GM18505 (cell line): Measurements from ENCODE around the gene BABAM1.

Experiments used
- ATAC-seq: cut with Tn5 transposase; IDR thresholded peaks from one replicate; pipeline ENCODE4 v1.9.1; 2021; ENCODE audit not compliant: unreplicated experiment
- POLR2A ChIP-seq: IDR thresholded peaks from 4 replicates; pipeline ENCODE4 v1.6.1; 2011; ENCODE audit warnings: borderline replicate concordance; ENCODE audit not compliant: insufficient read depth, insufficient read length; ENCODE audit errors: extremely low read depth

Gene BABAM1

DNA sequence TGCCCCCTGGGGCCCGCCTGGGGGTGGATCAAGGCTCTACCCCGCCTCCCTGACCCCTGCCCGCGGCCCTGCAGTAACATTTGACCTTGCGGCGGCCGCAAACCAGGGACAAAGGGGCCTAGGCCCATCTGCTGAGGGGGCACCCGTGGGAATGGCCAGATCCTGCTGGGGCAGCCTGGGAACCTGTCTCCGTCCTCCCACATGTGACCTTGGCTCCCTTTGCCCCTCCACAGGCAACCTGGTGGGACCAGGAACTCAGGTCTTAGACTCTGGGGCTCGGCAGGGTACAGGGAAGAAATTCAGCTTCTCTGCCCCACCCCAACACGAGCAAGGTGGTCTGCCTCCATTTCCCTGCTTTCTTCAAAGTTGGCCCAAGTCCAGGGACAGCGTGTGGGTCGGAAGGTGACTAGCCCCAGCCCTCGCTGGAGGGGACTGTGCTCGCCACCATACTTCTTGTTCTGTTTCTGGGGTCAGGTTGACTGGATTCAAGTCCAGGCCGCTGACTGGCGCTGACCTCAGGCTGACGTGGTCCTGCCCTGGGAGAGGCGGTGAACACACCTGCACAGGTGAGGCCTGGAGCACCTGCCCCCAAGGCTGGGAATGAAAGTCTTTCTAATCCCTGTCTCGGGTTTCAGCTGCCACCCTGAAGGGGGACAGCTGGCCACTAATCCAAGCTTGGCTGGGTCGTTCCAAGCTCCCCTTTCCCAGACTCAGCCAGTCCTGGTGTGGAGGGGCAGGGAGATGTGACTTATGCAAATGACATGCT lies 19.0 kb upstream of the BABAM1 start:
- TF ChIP-seq POLR2A, result no peak
- ATAC-seq, result no peak

DNA sequence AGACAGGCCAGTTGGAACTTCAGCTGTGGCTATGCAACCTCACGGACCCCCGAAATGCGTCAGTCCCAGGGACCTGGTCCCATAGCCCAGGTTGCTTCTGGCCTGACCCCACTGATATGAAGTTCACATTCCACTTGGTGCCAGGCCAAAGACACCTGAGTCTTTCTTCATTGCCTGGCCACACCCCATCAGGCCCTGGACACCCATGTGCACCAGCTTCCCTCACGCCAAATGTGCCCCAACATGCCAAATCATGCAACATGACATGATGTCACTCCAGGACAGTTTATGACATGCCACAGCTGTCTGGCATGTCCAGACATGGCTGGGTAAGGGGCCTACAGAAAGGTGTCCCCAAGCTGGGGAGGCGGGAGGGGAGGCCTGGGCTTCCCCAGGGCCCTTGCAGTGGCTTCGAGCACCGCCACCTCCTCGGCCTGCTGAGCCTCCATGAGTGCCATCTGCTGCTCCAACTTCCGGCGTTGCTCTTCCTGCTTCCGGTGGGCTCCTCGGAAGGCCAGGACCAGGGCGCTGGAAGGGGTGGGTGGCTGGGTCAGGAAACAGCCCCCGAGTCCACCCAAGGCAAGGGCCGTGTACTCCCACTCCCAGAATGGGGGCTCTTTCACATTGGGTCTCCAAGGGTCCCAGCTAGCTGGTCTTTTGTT lies 17.2 kb upstream of the BABAM1 start:
- no peak for ATAC-seq
- TF ChIP-seq POLR2A, result no peak

DNA sequence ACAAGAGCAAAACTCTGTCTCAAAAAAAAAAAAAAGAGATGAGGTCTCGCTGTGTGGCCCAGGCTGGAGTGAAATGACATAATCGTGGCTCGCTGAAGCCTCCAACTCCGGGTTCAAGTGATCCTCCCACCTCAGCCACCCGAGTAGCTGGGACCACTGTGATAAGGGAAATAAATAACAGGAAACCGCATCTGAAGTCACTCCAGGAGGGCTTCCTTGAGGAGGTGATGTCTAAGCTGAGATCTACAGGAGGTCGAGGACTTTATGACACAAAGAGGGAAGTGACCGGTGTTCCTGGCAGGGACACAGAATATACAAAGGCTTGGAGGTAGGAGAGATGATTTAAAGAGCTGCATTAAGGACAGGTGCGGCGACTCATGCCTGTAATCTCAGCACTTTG lies 12.6 kb upstream of the BABAM1 start:
- no peak for ATAC-seq
- no peak for TF ChIP-seq POLR2A

DNA sequence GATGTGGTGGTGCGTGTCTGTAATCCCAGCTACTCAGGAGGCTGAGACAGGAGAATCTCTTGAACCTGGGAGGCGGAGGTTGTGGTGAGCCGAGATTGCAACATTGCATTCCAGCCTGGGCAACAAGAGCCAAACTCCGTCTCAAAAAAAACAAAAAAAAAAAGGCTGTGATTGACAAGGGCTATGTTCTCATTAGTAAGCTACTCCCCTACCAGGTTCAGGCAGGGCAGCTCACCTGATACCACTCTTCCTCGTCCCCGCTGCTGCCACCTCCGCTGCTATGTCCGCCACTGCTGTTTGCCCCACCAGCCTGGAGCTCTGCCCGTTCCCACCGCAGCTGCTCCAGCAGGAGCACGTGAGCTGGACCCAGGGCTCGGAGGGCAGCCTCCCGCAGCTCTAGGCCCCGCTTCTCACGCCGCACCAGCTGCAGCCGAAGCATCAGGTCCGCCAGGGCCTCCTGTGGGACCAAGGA lies 12.1 kb upstream of the BABAM1 start:
- ATAC-seq, result no peak
- no peak for TF ChIP-seq POLR2A

DNA sequence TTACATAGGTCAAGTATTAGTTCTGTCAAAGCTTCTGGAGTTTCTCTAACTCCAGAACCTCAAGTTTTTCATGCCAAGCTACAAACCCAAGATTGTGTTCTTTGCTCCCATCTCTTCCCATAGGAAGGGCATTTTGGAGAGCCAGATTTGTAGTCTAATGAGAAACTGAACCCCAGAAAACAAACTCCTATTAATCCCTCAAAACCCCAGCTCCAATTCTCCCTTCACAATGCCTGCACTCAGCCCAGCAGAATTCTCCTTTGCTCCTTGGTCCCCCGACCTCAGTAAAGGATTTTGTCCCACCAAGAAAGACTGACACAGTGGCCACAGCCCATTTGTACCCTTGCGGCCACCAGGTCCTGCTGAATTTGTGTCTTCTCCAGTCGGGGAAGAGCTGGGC lies 11.1 kb upstream of the BABAM1 start:
- ATAC-seq, result no peak

DNA sequence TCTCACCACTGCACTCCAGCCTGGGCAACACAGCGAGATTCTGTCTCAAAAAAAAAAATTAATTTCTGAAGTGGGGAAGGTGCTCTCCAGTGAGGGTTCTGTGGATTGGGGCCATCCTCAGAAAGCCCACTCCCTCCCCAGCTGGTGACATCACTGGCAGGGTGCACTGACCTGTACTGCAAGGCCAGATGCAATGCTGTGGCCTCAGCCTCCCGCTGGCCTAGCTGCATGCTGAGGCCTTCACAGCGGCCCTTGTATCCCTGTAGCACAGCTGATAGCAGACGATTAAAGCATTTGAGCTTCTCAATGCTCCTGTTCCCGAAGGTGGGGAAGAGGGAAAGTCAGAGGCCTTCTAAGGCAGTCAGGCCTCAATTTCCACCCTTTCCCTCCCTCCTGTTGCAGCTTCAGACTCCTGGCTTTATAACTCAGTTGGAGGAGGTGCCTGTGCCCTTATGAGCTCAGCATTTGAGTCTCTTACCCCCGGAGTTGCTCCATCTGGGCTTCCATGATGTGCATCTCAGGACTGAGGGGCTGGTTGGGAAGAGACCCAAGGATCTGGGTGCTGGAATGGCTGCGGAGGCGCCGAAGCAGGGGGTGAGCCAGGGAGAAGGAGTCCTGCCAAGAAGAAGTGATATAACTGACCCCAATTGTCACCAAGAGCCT lies 8.0 kb upstream of the BABAM1 start:
- ATAC-seq, result no peak
- TF ChIP-seq POLR2A, result no peak

More for the DNA sequence above, 11.1 kb upstream of the BABAM1 start:
- TF ChIP-seq POLR2A, result no peak

DNA sequence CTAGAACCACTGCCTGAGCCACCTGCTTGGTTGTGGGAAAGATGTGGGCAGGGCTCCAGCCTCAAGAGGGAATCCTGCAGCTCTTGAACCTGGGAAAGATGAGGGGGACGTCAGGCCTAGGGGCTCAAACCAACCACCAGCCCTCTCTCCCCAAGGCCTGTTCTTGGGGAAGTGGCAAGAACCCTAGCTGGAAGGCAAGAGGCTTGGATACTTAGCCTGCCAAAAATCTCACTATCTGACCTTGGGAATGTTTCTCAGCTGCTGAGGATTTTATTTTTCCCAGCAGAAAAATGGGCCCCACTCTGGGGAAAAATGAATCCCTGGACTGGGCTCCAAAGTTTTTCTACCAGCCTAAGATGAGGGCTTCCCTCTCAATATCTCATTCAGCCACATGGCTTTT lies 7.3 kb upstream of the BABAM1 start:
- ATAC-seq, result no peak
- no peak for TF ChIP-seq POLR2A

DNA sequence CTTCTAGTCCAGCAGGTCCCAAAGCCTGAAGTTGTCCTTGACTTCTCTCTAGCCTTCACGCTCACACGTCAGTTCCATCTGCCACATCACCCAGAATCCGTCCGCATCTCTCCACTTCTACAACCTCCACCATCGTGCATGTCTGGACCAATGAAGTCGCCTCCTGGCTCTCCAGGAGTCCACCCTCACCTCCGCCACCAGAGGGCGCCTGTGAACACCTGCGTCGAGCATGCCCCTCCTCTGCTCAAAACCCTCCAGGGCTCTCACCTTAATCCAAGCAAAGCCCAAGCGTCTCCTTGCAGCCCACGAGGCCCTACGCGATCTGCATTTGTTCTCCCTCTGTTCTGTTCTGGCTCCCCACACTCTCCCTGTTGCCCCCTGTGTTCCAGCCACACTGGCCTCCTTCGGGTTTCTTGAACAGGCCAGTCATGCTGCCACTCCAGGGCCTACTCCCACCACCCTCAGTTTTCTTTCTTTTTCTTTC lies 6.4 kb upstream of the BABAM1 start:
- no peak for ATAC-seq
- no peak for TF ChIP-seq POLR2A

DNA sequence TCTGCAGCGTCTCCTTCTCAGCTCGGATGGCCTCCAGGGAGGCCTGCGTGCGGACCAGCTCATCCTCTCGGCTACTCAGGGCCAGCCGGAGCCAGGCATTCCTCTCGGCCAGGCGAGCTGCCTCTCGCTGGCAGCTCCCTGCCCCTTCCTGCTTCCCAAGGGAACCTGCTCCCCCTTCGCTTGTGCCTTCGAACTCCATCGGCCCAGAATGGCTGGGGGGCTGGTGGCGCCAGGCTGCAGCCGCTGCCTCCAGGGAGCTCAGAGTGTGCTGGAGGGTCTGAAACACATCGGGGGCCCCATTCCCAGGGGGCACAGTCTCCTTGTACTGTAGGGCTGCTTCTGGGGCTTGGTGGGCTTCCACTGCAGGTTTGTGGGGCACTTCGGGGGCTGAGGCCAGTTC lies 4.7 kb upstream of the BABAM1 start:
- no peak for ATAC-seq
- TF ChIP-seq POLR2A, result no peak

DNA sequence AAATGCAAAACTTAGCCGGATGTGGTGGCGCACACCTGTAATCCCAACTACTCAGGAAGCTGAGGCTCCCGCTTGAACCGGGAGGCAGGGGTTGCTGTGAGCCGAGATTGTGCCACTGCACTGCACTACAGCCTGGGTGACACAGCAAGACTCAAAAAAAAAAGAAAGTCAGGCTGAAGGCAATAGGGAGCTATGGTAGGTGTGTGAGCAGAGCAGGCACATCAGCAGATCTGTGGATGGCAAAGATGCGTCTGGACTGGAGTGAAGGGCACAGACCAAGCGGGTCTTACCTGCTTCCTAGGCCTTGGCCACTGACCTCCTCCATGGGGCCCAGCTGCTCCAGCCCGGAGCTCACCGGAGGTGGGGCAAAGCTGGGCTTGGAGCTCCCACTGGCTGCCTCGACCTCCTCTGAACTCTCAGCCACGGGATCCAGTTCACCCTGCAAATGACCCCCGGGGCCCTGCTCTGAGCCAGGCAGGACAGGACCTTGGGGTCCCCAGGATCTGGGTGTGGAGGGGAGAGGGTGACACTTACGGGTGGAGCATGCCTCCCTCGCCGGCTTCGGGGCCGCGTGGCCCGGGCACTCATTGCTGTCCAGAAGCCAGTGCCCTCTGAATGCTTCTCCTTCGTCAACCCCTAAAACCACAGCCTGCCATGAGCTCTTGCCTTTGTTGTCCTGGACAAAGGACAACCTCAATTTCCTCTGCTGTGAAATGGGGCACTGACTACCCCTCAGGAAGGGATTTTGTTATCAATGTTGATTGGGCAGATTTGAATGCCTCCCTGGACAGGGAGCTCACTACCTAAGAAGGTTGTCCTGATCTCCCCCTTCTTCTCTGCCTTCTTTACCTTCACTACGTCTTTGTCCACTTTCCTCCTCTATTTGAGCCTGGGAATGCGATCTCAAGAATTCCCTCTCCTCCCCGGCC lies 3.3 kb upstream of the BABAM1 start:
- ATAC-seq, result no peak
- no peak for TF ChIP-seq POLR2A

DNA sequence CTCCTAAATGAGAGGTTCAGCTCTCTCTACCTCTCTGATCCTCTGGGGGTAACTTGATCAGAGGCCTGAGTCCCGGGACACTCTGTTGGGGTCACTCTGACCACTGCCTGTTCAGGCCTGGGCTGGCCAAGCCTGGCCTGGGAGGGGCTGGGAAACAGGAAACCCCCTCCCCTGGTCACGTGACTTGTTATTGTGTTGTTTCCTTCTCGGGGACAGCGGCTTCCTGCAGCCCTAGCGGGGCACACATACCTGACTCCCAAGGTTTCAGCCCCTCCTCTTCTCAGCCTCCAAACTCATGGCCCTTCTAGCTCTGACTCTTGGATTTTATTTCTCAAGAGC lies 2.6 kb upstream of the BABAM1 start, which contains the start of gene USHBP1:
TSS of gene USHBP1 (minus strand) at position 105 of the 339 bp plus-strand sequence. CDS start 446 bp downstream, outside the sequence.
- no peak for ATAC-seq

DNA sequence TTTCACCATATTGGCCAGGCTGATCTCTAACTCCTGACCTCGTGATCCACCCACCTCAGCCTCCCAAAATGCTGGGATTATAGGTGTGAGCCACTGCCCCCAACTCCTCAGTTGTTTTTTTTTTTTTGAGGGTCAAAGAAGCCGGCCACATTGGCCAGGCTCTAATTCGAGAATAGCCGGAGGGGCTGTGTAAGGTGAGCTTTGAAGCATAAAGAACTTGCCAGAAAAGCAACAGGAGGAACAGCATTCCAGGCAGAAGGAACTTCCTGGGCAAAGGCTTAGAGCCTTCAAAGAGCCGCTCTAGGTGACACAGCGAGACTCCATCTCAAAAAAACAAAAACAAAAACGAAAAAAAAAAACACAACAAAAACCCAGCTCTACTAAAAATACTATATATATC lies 1.2 kb upstream of the BABAM1 start:
- no peak for ATAC-seq

More for the DNA sequence above, 2.6 kb upstream of the BABAM1 start, which contains the start of gene USHBP1:
- no peak for TF ChIP-seq POLR2A

More for the DNA sequence above, 1.2 kb upstream of the BABAM1 start:
- TF ChIP-seq POLR2A, result no peak
